Measurements from ENCODE around the gene DZIP1L. TPM values are rescaled to one million over a fixed set of nuclear protein-coding genes. Genes with fewer than 3 reads are reported as not detected.

DZIP1L gene
- total and polyA plus RNA-seq, 2 experiments from 2014 or later: 10.6 to 19.5 TPM

DNA sequence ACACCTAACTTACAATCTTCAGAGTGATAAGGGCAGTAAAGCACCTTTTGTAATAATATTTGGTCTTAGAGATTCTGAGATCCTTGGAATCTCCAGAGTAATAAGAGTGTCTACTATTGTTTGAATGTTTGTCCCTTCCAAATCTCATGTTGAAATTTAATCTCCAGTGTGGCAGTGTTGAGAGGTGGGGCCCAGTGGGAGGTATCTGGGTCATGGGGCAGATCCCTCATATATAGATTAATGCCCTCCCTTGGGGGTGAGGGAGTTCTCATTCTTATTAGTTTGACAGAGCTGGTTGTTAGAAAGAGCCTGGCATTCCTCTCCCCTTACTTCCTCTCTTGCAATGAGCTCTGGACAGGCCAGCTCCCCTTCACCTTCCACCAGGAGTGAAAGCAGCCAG, 16.0 kb downstream of the DZIP1L start:
- H4K20me1 ChIP-seq (replicated peaks; ENCODE audit: insufficient read depth): no peaks in the 10 kb centered on the region

GRCh38 chr3:138097192-138098172, 17.9 kb downstream of the DZIP1L start:
- peaks cover 7% of the 10 kb centered on the region for H3K27me3 Mint-ChIP-seq (ENCODE audit: insufficient read depth, low read depth, poor library complexity)
- Histone ChIP-seq H3K27me3 (ENCODE audit: insufficient read depth) (no peaks in the 10 kb centered on the region), H3K27ac (ENCODE audit: low read depth) (no peak overlapping the region), H3K9me2 (ENCODE audit: insufficient read depth) (no peaks in the 10 kb centered on the region), H3K4me2 (no peak overlapping the region), H3F3A (replicated peaks; ENCODE audit: low read depth) (no peaks in the 10 kb centered on the region), H2AFZ (no peak overlapping the region; the same call in 1 of the 2 replicates), H4K20me1 (replicated peaks; ENCODE audit: insufficient read depth) (no peaks in the 10 kb centered on the region), H3K4me3 (no peak overlapping the region), H3K36me3 (ENCODE audit: insufficient read depth) (no peaks in the 10 kb centered on the region), H3K4me1 (ENCODE audit: insufficient read depth) (peaks cover 4% of the 10 kb centered on the region; the same call in 1 of the 2 replicates), H3K79me2 (replicated peaks; ENCODE audit: insufficient read depth) (no peaks in the 10 kb centered on the region)
- DNase-seq (ENCODE audit: low spot score): peak; percentile 79
- TF ChIP-seq CTCF (conservative IDR thresholded peaks at IDR 0.05; ENCODE audit: low read depth in 2 of 2) (peak; percentile 56 to 66), ZNF114 (CRISPR knock-in tag; IDR thresholded peaks at IDR 0.05) (no peak)
- H3K27ac Mint-ChIP-seq: no peak overlapping the region
- no peak overlapping the region for H3K4me3 Mint-ChIP-seq
- peaks cover 18% of the 10 kb centered on the region for H3K4me1 Mint-ChIP-seq
- H3K9me3 Mint-ChIP-seq: peaks cover 5% of the 10 kb centered on the region; the same call in 1 of the 3 replicates
- peaks cover 26% of the 10 kb centered on the region for H3K36me3 Mint-ChIP-seq (ENCODE audit: low read depth)
- ATAC-seq: peak; percentile 98

More for the DNA sequence above, 16.0 kb downstream of the DZIP1L start:
- H3K36me3 Mint-ChIP-seq (ENCODE audit: low read depth): peaks cover 17% of the 10 kb centered on the region
- no peak overlapping the region for H3K4me3 Mint-ChIP-seq
- Histone ChIP-seq H3K4me1 (ENCODE audit: insufficient read depth) (peaks cover 4% of the 10 kb centered on the region; the same call in 1 of the 2 replicates), H3K79me2 (replicated peaks; ENCODE audit: insufficient read depth) (no peaks in the 10 kb centered on the region), H3K4me2 (no peak overlapping the region), H3K27me3 (ENCODE audit: insufficient read depth) (no peaks in the 10 kb centered on the region), H3F3A (replicated peaks; ENCODE audit: low read depth) (no peaks in the 10 kb centered on the region), H3K9me2 (ENCODE audit: insufficient read depth) (no peaks in the 10 kb centered on the region), H3K36me3 (ENCODE audit: insufficient read depth) (no peaks in the 10 kb centered on the region), H3K27ac (ENCODE audit: low read depth) (no peak overlapping the region), H2AFZ (no peak overlapping the region), H3K4me3 (no peak overlapping the region)
- no peaks in the 10 kb centered on the region for H3K9me3 Mint-ChIP-seq
- TF ChIP-seq JUNB (IDR thresholded peaks at IDR 0.05; ENCODE audit: unreplicated experiment): no peak
- no peak for TF ChIP-seq CTCF (conservative IDR thresholded peaks at IDR 0.05; ENCODE audit: low read depth in 2 of 2)
- TF ChIP-seq CREB1 (CRISPR knock-in tag; IDR thresholded peaks at IDR 0.05; ENCODE audit: low read depth): no peak
- ATAC-seq: no peak
- peaks cover 7% of the 10 kb centered on the region for H3K27me3 Mint-ChIP-seq (ENCODE audit: insufficient read depth, low read depth, poor library complexity)
- no peak for DNase-seq (ENCODE audit: low spot score)
- H3K4me1 Mint-ChIP-seq: peaks cover 12% of the 10 kb centered on the region
- no peak overlapping the region for H3K27ac Mint-ChIP-seq

Data from GM23338 (cell line).